SIG-M5 treated with dmso at 0.1 percent for 504 hours (cell line): ENCODE measurements around the gene PLCG1.

Experiments
- DNase-seq: peaks from one replicate; lab custom pipeline; 2025; ENCODE audit not compliant: unreplicated experiment; lab: John Stamatoyannopoulos, UW

PLCG1 gene

DNA sequence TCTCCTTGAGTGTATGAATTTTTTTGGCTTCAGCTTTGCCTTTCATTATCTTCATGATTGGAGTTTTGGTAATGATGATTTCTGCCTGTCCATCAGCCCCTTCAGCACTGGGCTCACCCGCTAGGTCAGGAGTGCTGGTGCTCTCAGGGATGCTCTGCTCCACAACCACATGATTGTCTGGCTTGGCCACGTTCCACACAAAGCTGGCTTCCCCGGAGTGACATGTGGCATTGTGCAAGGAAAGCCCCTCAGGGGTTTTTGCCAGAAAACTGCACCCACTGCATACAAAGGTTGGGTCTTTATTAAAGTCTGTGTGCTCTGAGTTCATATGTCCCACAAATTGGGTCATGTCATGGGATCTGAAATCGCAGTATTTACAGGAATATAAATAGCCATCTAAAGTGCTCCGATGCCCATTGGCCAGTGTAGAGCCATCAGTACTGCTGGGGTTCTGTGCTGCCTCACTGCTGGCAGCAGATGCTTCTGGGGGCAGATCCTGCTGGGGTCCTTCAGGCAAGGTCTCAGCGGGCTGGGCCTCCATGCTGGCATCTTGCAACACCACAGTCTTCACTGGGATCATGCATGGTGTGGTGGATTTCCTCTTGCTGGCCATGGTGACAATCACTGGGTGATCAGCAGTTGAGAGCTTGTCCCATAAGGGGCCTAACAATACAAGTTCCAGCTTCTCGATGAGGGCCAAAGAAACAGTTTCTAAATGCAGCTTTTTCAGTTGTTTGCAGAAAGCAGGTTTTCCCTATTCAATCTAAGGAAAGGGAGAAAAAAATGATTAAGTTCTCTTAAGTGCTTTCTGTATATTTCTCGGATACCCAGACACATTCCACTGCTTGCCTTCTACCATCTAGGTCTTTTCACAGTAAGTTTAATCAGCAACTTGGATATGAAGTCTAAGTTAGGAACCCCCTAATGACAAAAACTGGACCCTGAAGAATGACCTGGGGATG is 67.2 kb downstream of the PLCG1 start:
- DNase-seq, result no peak

DNA sequence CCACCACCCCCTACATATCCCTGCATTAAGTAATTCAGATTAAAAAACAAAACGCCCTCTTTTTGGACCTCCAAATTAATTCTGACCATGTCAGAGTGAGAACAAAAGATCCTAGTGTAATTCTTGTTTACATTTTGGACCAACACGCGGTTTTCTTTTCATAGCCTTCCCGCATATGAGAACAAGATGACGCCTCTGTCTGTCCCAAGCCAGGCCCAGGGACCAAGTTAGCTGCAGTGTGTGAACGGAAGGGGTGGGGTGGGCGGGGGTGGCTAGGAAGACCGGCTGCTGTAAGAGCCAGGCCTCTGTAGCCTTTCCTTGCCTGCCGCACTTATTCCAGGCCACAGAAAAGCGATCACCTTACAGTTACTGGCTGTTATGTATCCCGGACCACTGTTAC is 68.0 kb downstream of the PLCG1 start:
- no peak for DNase-seq

DNA sequence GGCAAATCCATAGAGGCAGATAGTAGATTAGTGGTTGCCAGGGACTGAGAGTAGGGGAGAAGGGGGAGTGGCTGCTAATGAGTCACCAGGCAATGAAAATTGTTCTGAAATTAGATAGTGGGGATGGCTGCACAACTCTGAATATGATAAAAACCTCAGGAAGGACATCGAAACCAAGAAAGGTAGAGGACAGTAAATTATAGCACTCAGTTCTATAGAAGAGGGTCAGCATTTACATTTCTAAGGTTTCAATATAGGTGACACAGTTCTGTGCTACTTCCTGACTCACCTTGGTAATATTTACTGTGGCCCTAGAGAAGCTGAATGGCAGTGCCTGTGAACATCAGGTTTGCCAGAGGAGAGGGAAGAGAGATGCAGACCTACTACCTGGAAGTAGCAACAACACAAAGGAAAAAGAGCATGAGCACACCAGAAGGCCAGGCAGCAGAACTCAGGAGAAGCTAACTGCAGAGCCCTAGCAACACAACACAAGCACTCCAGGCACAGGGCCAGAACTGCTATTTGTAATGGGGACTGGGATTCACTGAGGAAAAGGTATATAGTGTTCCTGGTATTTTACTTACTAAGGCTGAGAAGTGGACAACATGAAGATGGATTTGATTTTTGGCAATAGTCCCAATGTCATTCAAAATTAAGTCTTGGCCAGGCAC is 75.9 kb downstream of the PLCG1 start:
- peak; percentile 5 for DNase-seq

DNA sequence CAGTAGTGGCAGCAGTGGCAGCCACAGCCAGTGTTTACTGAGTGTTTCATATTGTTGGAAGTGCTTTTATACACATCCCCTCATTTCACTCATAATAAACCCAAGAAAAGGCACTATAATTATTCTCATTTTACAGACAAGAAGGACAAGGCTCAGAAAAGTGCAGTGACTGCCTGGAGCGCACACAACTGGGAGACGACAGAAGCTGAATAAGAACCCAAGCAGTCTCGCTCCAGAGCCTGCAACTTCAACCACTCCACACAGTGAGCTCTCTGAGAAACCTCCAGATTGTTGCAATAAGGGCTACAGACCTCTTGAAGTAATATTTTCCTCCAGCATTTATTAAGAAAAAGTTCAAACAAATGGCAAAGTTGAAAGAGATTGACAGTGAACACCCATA is 76.9 kb downstream of the PLCG1 start:
- no peak for DNase-seq

DNA sequence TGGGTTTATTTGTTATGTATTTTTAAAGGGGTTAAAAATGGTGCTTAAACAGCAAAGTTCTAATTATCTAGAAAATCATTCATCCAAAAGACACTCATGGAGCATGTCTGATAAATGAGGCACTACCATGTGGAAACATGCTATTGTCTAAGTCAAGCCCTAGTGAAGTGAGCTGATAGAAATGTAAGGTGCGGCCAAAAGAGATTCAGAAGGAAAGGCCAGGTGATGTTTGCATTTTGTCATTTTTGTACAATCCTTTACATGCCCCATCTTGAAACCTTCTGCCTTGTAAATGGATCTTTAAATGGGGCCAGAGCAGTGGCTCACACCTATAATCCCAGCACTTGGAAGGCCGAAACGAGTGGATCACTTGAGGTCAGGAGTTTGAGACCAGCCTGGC is 77.3 kb downstream of the PLCG1 start:
- DNase-seq, result no peak

DNA sequence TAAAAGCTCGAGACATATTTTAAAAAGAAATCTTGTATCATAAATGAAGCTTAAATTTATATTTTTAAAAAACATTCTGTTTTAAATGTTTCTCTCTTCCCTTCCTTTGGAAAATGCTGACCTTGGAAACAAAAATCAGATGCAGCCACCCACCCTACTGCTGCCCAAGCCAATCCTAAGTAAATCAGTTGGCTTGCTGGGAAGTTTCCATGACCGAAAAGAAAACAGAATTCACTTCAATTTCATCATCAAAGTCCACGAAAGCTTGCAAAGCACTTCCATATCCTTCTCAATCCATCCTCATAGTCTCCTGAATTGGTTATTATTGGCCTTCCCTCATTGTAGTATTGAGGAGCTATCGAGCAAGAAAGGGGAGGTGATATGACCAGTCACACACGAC is 80.1 kb downstream of the PLCG1 start:
- no peak for DNase-seq

DNA sequence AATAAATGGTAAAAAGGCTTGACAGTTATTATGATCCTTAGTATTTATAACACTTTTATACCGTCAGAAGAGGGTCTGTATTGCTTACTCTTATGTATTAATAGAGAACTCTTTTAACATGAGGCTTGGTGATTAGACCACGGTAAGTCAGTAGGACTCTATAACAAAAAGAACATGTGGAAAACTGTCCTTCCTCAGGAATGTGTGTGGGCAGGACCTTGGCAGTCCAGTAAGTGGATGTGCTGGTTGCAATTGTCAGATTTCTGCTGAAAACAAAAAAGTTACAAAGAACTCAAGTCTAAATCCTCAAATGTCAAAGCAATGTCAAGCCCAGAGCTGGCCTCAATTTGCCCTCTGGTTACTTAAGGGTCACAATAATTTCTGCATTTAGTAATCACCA is 81.1 kb downstream of the PLCG1 start:
- DNase-seq, result no peak

DNA sequence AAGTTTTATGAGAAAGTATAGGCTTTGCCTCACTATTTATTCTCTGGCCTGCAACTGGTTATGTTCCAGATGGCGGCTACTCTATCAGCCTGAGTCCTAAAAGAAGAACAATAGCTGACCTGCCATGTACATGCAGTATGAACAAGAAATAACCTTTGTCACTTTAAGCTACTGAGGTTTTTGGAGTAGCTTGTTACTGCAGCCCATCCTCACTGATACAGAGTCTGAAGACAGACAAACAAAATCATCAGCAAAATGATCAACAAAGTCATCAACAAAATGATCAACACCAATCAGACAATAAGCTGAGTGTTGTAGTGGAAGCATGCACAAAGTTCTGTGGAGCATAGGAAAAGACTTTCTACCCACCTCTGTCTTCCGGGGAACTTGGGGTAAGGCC is 82.5 kb downstream of the PLCG1 start:
- DNase-seq, result no peak

DNA sequence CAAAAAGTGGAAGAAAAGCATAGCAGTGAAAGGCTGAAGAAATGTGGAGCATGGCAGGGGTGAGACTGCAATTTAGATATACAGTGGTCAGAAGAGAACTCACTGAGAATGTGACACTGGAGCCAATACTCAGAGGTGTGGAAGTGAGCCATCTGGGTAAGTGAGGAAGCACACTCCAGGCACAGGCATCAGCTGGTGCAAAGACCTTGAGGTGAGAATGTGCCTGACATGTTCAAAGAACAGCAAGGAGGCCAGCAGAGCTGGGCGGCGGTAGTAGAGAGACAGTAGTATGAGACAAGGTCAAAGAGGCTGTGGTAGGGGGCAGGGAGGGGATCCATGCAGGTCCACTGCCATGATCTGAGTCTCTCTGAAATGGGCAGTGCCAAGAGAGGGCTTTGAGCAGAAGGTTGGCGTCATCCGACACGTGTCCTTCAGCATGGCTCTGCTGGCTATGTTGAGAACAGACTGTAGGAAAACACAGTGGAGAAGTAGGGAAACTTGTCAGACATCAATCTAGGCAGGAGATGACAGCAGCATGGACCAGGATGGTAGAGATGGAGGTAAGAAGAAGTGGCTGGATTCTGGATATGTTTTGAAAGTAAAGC is 84.4 kb downstream of the PLCG1 start:
- no peak for DNase-seq

DNA sequence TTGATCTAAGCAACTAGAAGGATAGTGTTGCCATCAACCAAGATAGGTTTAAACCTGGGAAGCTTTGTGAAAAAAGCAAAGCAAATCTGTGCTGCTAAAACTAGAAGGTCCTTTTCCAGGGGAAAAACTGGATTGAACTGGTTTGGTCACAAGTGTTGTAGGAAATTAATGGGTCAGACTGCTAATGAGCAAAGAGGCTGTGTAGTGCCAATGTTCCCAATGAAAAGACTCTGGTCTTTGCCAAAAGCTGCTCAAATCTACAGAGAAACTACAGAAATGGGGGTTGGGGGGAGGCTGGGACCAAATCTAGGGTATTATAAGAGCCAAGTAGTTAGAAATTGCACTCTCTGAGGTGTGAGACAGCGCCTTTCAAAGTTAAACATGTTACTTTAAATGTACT is 85.0 kb downstream of the PLCG1 start:
- no peak for DNase-seq

DNA sequence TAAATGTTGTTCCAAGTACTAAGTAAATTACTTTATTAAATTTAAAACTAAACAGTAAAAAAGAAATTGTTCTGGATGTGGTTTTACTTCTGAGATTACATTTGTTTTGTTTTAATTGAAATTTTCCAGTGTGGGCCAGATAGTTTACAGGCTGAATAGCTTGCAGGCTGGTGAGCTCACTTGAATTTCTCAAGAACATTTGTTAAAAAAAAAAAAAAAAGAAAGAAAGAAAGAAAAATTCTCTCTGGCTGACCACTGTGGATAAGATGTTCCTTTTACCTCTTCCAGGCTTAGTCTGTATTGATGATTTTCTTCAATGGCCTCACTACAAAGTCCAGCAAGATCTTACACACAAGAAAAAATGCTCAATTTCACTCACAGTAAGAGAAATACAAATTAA is 85.4 kb downstream of the PLCG1 start:
- no peak for DNase-seq

DNA sequence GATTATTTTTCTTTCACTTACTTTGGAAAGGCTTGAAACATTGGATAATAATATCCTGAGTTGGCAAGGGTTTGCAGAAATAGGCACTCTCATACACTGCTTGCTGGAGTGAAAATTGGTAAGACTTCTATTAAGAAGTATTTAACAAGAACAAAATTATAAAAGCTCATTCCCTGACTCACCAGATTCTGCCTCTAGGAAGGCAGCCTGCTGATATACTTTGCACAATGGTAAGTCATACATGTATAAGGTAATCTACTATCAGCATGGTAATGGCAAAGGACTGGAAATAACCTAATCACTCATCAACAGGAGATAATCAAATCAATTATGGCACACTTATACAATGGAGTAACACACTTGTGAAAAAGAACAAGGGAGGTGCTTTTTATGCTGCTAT is 85.8 kb downstream of the PLCG1 start:
- no peak for DNase-seq

DNA sequence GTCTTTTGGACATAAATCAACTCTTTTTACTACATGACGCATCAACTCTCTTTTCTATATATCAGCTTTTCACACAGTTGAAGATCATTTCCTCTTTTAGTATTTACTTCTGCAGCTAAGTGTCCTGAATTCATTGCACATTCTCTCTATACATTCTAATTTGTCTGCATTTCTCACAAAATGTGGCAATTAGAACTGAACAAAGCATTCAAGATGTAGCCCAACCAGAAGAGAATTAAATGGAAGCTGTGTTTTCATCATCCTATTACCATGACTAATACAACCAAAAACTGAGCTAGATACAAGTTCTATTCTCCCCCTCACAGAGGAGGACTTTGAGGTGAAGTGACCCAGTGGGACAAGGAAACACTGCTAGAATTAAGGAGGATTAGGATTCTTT is 86.9 kb downstream of the PLCG1 start:
- peak; percentile 14 for DNase-seq

DNA sequence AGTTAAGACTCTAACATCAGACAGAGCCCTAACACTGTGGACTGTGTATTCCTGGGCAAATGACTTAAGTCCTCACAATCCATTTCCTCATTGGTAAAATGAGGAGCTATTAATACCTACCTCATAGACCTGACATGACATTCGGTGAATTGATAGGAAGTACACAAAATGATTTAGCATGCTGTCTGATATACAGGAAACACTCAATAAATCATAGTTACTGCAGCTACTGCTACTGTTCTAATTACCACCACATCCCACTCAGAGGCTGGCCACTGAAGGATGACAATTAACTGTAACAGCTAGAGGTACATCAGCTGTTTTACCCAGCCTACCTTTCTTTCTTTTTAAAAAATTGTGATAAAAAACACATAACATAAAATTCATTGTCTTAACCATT is 87.7 kb downstream of the PLCG1 start:
- DNase-seq, result no peak

DNA sequence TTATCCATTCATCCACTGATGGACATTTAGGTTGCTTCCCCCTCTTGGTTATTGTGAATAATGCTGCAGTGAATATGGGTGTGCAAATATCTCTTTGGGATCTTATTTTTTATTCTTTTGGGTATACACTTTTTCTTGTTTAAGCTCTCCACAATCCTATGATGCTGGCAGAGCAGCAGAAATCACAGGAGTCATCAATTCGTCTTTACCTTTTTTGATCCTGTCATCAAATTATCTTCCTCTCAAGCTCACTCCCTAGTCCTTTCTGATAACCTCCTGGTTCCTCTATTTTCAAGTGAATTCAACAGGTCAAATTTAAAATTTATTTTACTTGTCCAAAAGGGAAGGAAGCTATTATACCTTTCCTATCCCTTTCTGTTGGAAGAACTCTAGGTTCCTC is 89.1 kb downstream of the PLCG1 start:
- no peak for DNase-seq
